Neural progenitor cell (in vitro differentiated cells): Measurements from ENCODE around the gene SLC36A1. TPM values are rescaled to one million over a fixed set of nuclear protein-coding genes. Genes with fewer than 3 reads are reported as not detected.

ENCODE experiments used
- DNase-seq: peaks from one replicate; pipeline ENCODE4 v3.0.0-alpha.2; 2016; ENCODE audit warnings: low spot score
- H2AFZ ChIP-seq: fragments of 200-600 bp; sonication (generic); replicated peaks from 2 replicates; pipeline ENCODE4 v1.6.1; 2016; ENCODE audit warnings: antibody characterized with exemption
- H3F3A ChIP-seq: fragments of 200-600 bp; sonication (generic); 2 replicates; pipeline ENCODE4 v1.6.1; 2016; ENCODE audit warnings: antibody characterized with exemption, low read depth
- H3K27ac ChIP-seq: fragments of 200-600 bp; sonication (generic); 2 replicates; pipeline ENCODE4 v1.5.1; 2016; ENCODE audit warnings: mild to moderate bottlenecking
- H3K27me3 ChIP-seq: fragments of 200-600 bp; sonication (generic); 2 replicates; pipeline ENCODE4 v1.6.1; 2016; ENCODE audit warnings: mild to moderate bottlenecking, moderate library complexity
- H3K36me3 ChIP-seq: fragments of 200-600 bp; sonication (generic); 2 replicates; pipeline ENCODE4 v1.5.1; 2016
- H3K4me1 ChIP-seq: fragments of 200-600 bp; sonication (generic); 2 replicates; pipeline ENCODE4 v1.6.1; 2016; ENCODE audit warnings: mixed run types
- H3K4me2 ChIP-seq: fragments of 200-600 bp; sonication (generic); 2 replicates; pipeline ENCODE4 v1.6.1; 2016
- H3K4me3 ChIP-seq: fragments of 200-600 bp; sonication (generic); 2 replicates; pipeline ENCODE4 v1.5.1; 2016
- H3K79me2 ChIP-seq: fragments of 200-600 bp; sonication (generic); 2 replicates; pipeline ENCODE4 v1.6.1; 2016; ENCODE audit warnings: low read depth
- H3K9ac ChIP-seq: fragments of 200-600 bp; sonication (generic); 2 replicates; pipeline ENCODE4 v1.6.1; 2016
- H3K9me3 ChIP-seq: fragments of 200-600 bp; sonication (generic); 2 replicates; pipeline ENCODE4 v1.5.1; 2016; ENCODE audit warnings: low read depth
- H4K20me1 ChIP-seq: fragments of 200-600 bp; sonication (generic); 2 replicates; pipeline ENCODE4 v1.6.1; 2016; ENCODE audit warnings: low read depth
- H3K27ac Mint-ChIP-seq: 3 replicates; pipeline ENCODE4 v1.8.0; 2021; ENCODE audit warnings: mixed read lengths
- H3K27me3 Mint-ChIP-seq: 2 replicates; pipeline ENCODE4 v1.8.0; 2022; ENCODE audit warnings: low read depth, mild to moderate bottlenecking, inconsistent platforms, moderate library complexity, mixed read lengths; ENCODE audit not compliant: insufficient read depth
- H3K36me3 Mint-ChIP-seq: 3 replicates; pipeline ENCODE4 v1.8.0; 2021; ENCODE audit warnings: mixed read lengths
- H3K4me1 Mint-ChIP-seq: 3 replicates; pipeline ENCODE4 v1.8.0; 2021; ENCODE audit warnings: mixed read lengths
- H3K4me3 Mint-ChIP-seq: 3 replicates; pipeline ENCODE4 v1.8.0; 2021; ENCODE audit warnings: mild to moderate bottlenecking, moderate library complexity, mixed read lengths
- H3K9me3 Mint-ChIP-seq: 3 replicates; pipeline ENCODE4 v1.8.0; 2020; ENCODE audit warnings: mixed read lengths
- CTCF ChIP-seq: fragments of 200-600 bp; sonication (generic); IDR thresholded peaks from 2 replicates; pipeline ENCODE4 v1.5.1; 2017; ENCODE audit warnings: antibody characterized with exemption, mild to moderate bottlenecking
- EZH2 ChIP-seq: fragments of 200-600 bp; sonication (generic); IDR thresholded peaks from 2 replicates; pipeline ENCODE4 v1.6.1; 2017; ENCODE audit warnings: antibody characterized with exemption, mild to moderate bottlenecking, moderate library complexity
- EZH2phosphoT487 ChIP-seq: fragments of 200-600 bp; sonication (generic); IDR thresholded peaks from 2 replicates; pipeline ENCODE4 v1.6.1; 2017; ENCODE audit warnings: antibody characterized with exemption
- total RNA-seq: library from RNA; depleted of rRNA; stranded (reverse); fragments of >200 nt; gene quantifications from 2 replicates; pipeline ENCODE4 v1.2.3, GENCODE V29; 2015; ENCODE audit warnings: low replicate concordance

SLC36A1 gene
- total RNA-seq, 1 donor from 2014 or later: 7.8 TPM

- Mint-ChIP-seq H3K27ac (no peak overlapping the region), H3K4me3 (no peak overlapping the region)
- no peak for DNase-seq
Observed at GRCh38 chr5:151427258-151427657, 20.1 kb upstream of the SLC36A1 start.

GRCh38 chr5:151430731-151431130, 16.7 kb upstream of the SLC36A1 start:
- no peak overlapping the region for H3K27ac ChIP-seq
- no peak overlapping the region for H3K9ac ChIP-seq
- Mint-ChIP-seq H3K27ac (no peak overlapping the region), H3K9me3 (no peaks in the 10 kb centered on the region), H3K36me3 (no peaks in the 10 kb centered on the region), H3K27me3 (peaks cover 4% of the 10 kb centered on the region), H3K4me3 (no peak overlapping the region), H3K4me1 (no peaks in the 10 kb centered on the region)
- TF ChIP-seq EZH2phosphoT487: no peak
- no peak for TF ChIP-seq CTCF
- no peak for TF ChIP-seq EZH2
- no peak overlapping the region for H2AFZ ChIP-seq
- no peak for DNase-seq
- no peaks in the 10 kb centered on the region for H3K79me2 ChIP-seq
- no peaks in the 10 kb centered on the region for H3K9me3 ChIP-seq
- H3K36me3 ChIP-seq: no peaks in the 10 kb centered on the region
- no peaks in the 10 kb centered on the region for H3F3A ChIP-seq
- no peaks in the 10 kb centered on the region for H4K20me1 ChIP-seq
- no peak overlapping the region for H3K4me3 ChIP-seq
- no peaks in the 10 kb centered on the region for H3K4me1 ChIP-seq
- H3K27me3 ChIP-seq: no peaks in the 10 kb centered on the region
- H3K4me2 ChIP-seq: no peak overlapping the region

More at GRCh38 chr5:151427258-151427657, 20.1 kb upstream of the SLC36A1 start:
- Histone ChIP-seq H3K27me3 (no peaks in the 10 kb centered on the region), H3F3A (no peaks in the 10 kb centered on the region), H3K36me3 (no peaks in the 10 kb centered on the region), H3K79me2 (no peaks in the 10 kb centered on the region), H4K20me1 (no peaks in the 10 kb centered on the region), H2AFZ (no peak overlapping the region), H3K4me2 (no peak overlapping the region), H3K4me3 (no peak overlapping the region), H3K4me1 (no peaks in the 10 kb centered on the region), H3K27ac (no peak overlapping the region), H3K9ac (no peak overlapping the region), H3K9me3 (no peaks in the 10 kb centered on the region)
- Mint-ChIP-seq H3K27me3 (peaks cover 4% of the 10 kb centered on the region), H3K9me3 (no peaks in the 10 kb centered on the region), H3K4me1 (no peaks in the 10 kb centered on the region), H3K36me3 (no peaks in the 10 kb centered on the region)
- TF ChIP-seq EZH2 (no peak), EZH2phosphoT487 (no peak), CTCF (no peak)

- Histone ChIP-seq H3K79me2 (no peaks in the 10 kb centered on the region), H3K4me3 (no peak overlapping the region), H3K27me3 (no peaks in the 10 kb centered on the region), H3K4me2 (no peak overlapping the region), H3K9ac (no peak overlapping the region), H4K20me1 (no peaks in the 10 kb centered on the region), H3F3A (no peaks in the 10 kb centered on the region), H3K36me3 (no peaks in the 10 kb centered on the region), H3K9me3 (no peaks in the 10 kb centered on the region), H2AFZ (no peak overlapping the region), H3K4me1 (no peaks in the 10 kb centered on the region), H3K27ac (no peak overlapping the region)
- TF ChIP-seq CTCF (no peak), EZH2phosphoT487 (no peak), EZH2 (no peak)
- DNase-seq: no peak
- no peak overlapping the region for H3K4me3 Mint-ChIP-seq
- no peak overlapping the region for H3K27ac Mint-ChIP-seq
- H3K36me3 Mint-ChIP-seq: no peaks in the 10 kb centered on the region
- no peaks in the 10 kb centered on the region for H3K9me3 Mint-ChIP-seq
- no peaks in the 10 kb centered on the region for H3K4me1 Mint-ChIP-seq
- H3K27me3 Mint-ChIP-seq: peaks cover 4% of the 10 kb centered on the region
Observed at GRCh38 chr5:151431666-151432065, 15.7 kb upstream of the SLC36A1 start.
